ENCODE data around the gene TWF1.

GRCh38 chr12:43835264-43835655, 29.1 kb upstream of the TWF1 start:
- TF ChIP-seq, protein P1, sequence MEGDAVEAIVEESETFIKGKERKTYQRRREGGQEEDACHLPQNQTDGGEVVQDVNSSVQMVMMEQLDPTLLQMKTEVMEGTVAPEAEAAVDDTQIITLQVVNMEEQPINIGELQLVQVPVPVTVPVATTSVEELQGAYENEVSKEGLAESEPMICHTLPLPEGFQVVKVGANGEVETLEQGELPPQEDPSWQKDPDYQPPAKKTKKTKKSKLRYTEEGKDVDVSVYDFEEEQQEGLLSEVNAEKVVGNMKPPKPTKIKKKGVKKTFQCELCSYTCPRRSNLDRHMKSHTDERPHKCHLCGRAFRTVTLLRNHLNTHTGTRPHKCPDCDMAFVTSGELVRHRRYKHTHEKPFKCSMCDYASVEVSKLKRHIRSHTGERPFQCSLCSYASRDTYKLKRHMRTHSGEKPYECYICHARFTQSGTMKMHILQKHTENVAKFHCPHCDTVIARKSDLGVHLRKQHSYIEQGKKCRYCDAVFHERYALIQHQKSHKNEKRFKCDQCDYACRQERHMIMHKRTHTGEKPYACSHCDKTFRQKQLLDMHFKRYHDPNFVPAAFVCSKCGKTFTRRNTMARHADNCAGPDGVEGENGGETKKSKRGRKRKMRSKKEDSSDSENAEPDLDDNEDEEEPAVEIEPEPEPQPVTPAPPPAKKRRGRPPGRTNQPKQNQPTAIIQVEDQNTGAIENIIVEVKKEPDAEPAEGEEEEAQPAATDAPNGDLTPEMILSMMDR (IDR thresholded peaks at IDR 0.05; ENCODE audit: poor library complexity, severe bottlenecking): no peak
- TF ChIP-seq RAD21 (conservative IDR thresholded peaks at IDR 0.05): no peak
- TF ChIP-seq EZH2 (IDR thresholded peaks at IDR 0.05; ENCODE audit: borderline replicate concordance, insufficient read depth, low read length, poor library complexity, severe bottlenecking): no peak
- no peak for TF ChIP-seq EP300 (conservative IDR thresholded peaks at IDR 0.05; ENCODE audit: poor library complexity, severe bottlenecking)
- no peak for TF ChIP-seq POLR2AphosphoS5 (IDR thresholded peaks at IDR 0.05)
